Activated CD8-positive, alpha-beta T cell treated with anti-CD3 and anti-CD28 coated beads for 36 hours (primary cell): ENCODE results near the gene GAST. TPM values are rescaled to one million over a fixed set of nuclear protein-coding genes. Genes with fewer than 3 reads are reported as not detected.

Experiments used
- ATAC-seq: fragments of 200-7000 bp; cut with Tn5 transposase; one replicate; pipeline ENCODE4 v1.10.0; 2021; ENCODE audit warnings: mild to moderate bottlenecking, moderate library complexity
- CTCF ChIA-PET: fragments of 350-600 bp; sonication (Branson Sonifier 250); formaldehyde crosslinking; loops from one replicate; lab custom pipeline; 2021; ENCODE audit warnings: antibody characterized with exemption; lab: Charles Lee
- POLR2A ChIA-PET: fragments of 350-600 bp; sonication (Branson Sonifier 250); formaldehyde crosslinking; loops from one replicate; lab custom pipeline; 2021; ENCODE audit warnings: antibody characterized with exemption; lab: Charles Lee
- DNase-seq: peaks from one replicate; pipeline ENCODE4 v3.0.0-alpha.2; 2020
- H3K27ac Mint-ChIP-seq: one replicate; pipeline ENCODE4 v1.8.0; 2021; ENCODE audit warnings: mild to moderate bottlenecking, mixed read lengths
- H3K27me3 Mint-ChIP-seq: one replicate; pipeline ENCODE4 v1.8.0; 2021; ENCODE audit warnings: mixed read lengths
- H3K36me3 Mint-ChIP-seq: one replicate; pipeline ENCODE4 v1.8.0; 2021; ENCODE audit warnings: low read depth, mixed read lengths
- H3K4me1 Mint-ChIP-seq: one replicate; pipeline ENCODE4 v1.8.0; 2021; ENCODE audit warnings: low read depth, mixed read lengths
- H3K4me3 Mint-ChIP-seq: one replicate; pipeline ENCODE4 v1.8.0; 2021; ENCODE audit warnings: mild to moderate bottlenecking, moderate library complexity, mixed read lengths
- H3K9me3 Mint-ChIP-seq: one replicate; pipeline ENCODE4 v1.8.0; 2021; ENCODE audit warnings: mixed read lengths
- CTCF ChIP-seq: fragments of 200-600 bp; IDR thresholded peaks from one replicate; pipeline ENCODE4 v1.8.0; 2022; ENCODE audit warnings: antibody characterized with exemption, mild to moderate bottlenecking
- intact Hi-C: fragments of 100-400 bp; cut with micrococcal nuclease; formaldehyde crosslinking; loops from one replicate; pipeline ENCODE4 v1.10.0; 2022
- total RNA-seq, 2 experiments: library from RNA; stranded (reverse); gene quantifications; one replicate each; pipeline ENCODE4 v1.2.3, GENCODE V29; 2021

GAST gene
- total RNA-seq, 2 experiments from 2014 or later: not detected

- ChIA-PET CTCF (interaction anchor here (0.6 to 10.9 kb wide), 23 partner anchors 12 to 1056 kb away, joined by 3 to 435 read pairs (median 3); partner anchors contain the start of genes EIF1, KLHL11 and KRT12), POLR2A (interaction anchor here (0.9 to 8.3 kb wide), 5 partner anchors 14 to 118 kb away, joined by 3 to 104 read pairs (median 3); partner anchors contain the start of gene EIF1)
- peak overlapping the region; percentile 81 for H3K4me3 Mint-ChIP-seq
- peak overlapping the region; percentile 100 for H3K27ac Mint-ChIP-seq
- H3K36me3 Mint-ChIP-seq: no peaks in the 10 kb centered on the region
- H3K9me3 Mint-ChIP-seq: no peaks in the 10 kb centered on the region
- peaks cover 1% of the 10 kb centered on the region for H3K27me3 Mint-ChIP-seq
- intact Hi-C loops: no loop called here
- peak; percentile 92 for DNase-seq
- peak; percentile 81 for ATAC-seq
- H3K4me1 Mint-ChIP-seq: peaks cover 33% of the 10 kb centered on the region
- peak; percentile 95 for TF ChIP-seq CTCF
Observed at GRCh38 chr17:41665566-41666236, 46.4 kb upstream of the GAST start.

GRCh38 chr17:41666237-41666641 is 45.9 kb upstream of the GAST start:
- POLR2A ChIA-PET: interaction anchor here (0.7 to 8.3 kb wide), 7 partner anchors 13 to 145 kb away, joined by 3 to 104 read pairs (median 3); partner anchors contain the start of genes EIF1 and P3H4
- Mint-ChIP-seq H3K27ac (peak overlapping the region; percentile 100), H3K4me1 (peaks cover 33% of the 10 kb centered on the region), H3K27me3 (peaks cover 1% of the 10 kb centered on the region), H3K36me3 (no peaks in the 10 kb centered on the region), H3K9me3 (no peaks in the 10 kb centered on the region), H3K4me3 (peak overlapping the region; percentile 81)
- no peak for TF ChIP-seq CTCF
- intact Hi-C loops: no loop called here
- peak; percentile 57 for ATAC-seq
- DNase-seq: peak; percentile 89
- CTCF ChIA-PET: interaction anchor here (0.7 to 10.9 kb wide), 20 partner anchors 12 to 1057 kb away, joined by 3 to 435 read pairs (median 3); partner anchors contain the start of genes EIF1, KLHL11 and KRT12

GRCh38 chr17:41666708-41667279 is 45.3 kb upstream of the GAST start:
- peak; percentile 64 for ATAC-seq
- intact Hi-C loops: no loop called here
- Mint-ChIP-seq H3K9me3 (no peaks in the 10 kb centered on the region), H3K36me3 (no peaks in the 10 kb centered on the region), H3K27ac (peak overlapping the region; percentile 100), H3K4me1 (peaks cover 33% of the 10 kb centered on the region), H3K27me3 (peaks cover 1% of the 10 kb centered on the region), H3K4me3 (peak overlapping the region; percentile 81)
- ChIA-PET POLR2A (interaction anchor here (0.7 to 8.3 kb wide), 6 partner anchors 13 to 145 kb away, joined by 3 to 104 read pairs (median 4); partner anchors contain the start of genes EIF1 and P3H4), CTCF (interaction anchor here (0.9 to 10.9 kb wide), 15 partner anchors 11 to 1057 kb away, joined by 3 to 435 read pairs (median 4); partner anchors contain the start of genes EIF1, KLHL11 and KRT12)
- peak; percentile 81 for TF ChIP-seq CTCF
- peak; percentile 96 for DNase-seq

- H3K36me3 Mint-ChIP-seq: no peaks in the 10 kb centered on the region
- H3K4me3 Mint-ChIP-seq: peak overlapping the region; percentile 81
- H3K9me3 Mint-ChIP-seq: no peaks in the 10 kb centered on the region
- ATAC-seq (no peak), DNase-seq (no peak)
- intact Hi-C loops: no loop called here
- TF ChIP-seq CTCF: no peak
- POLR2A ChIA-PET: interaction anchor here (0.9 to 8.3 kb wide), 4 partner anchors 12 to 144 kb away, joined by 3 to 104 read pairs (median 28); partner anchors contain the start of genes EIF1 and P3H4
- peak overlapping the region; percentile 100 for H3K27ac Mint-ChIP-seq
- H3K27me3 Mint-ChIP-seq: peaks cover 1% of the 10 kb centered on the region
- peaks cover 35% of the 10 kb centered on the region for H3K4me1 Mint-ChIP-seq
- CTCF ChIA-PET: interaction anchor here (0.6 to 10.9 kb wide), 10 partner anchors 11 to 1385 kb away, joined by 3 to 435 read pairs (median 14); partner anchors contain the start of gene EIF1
Observed at GRCh38 chr17:41667280-41668041, 44.7 kb upstream of the GAST start.
